B cell (primary cell): ENCODE results near the gene PLPP4.

ENCODE experiments used
- CTCF ChIP-seq: fragments of 200-600 bp; IDR thresholded peaks from one replicate; pipeline ENCODE4 v1.8.0; 2022; ENCODE audit warnings: antibody characterized with exemption, mild to moderate bottlenecking
- EZH2 ChIP-seq: IDR thresholded peaks from 2 replicates; pipeline ENCODE4 v1.6.1; 2012; ENCODE audit warnings: borderline replicate concordance, low read depth, mild to moderate bottlenecking, moderate library complexity, low read length; ENCODE audit not compliant: insufficient read depth, poor library complexity, severe bottlenecking

GRCh38 chr10:120540486-120540885 is 83.5 kb downstream of the PLPP4 start:
- TF ChIP-seq EZH2 (no peak), CTCF (no peak)
